GM12892 (cell line): Measurements from ENCODE around the gene OR8G5.

ENCODE experiments used
- POLR2A ChIP-seq: IDR thresholded peaks from 2 replicates; pipeline ENCODE4 v1.6.1; 2011; ENCODE audit warnings: low read depth, low read length, control low read depth
- POLR2AphosphoS5 ChIP-seq: IDR thresholded peaks from 2 replicates; pipeline ENCODE4 v1.6.1; 2011; ENCODE audit warnings: low read depth, low read length, control low read depth
- TAF1 ChIP-seq: IDR thresholded peaks from 2 replicates; pipeline ENCODE4 v1.6.1; 2011; ENCODE audit warnings: low read depth, mild to moderate bottlenecking, control low read depth, low read length, borderline replicate concordance

DNA sequence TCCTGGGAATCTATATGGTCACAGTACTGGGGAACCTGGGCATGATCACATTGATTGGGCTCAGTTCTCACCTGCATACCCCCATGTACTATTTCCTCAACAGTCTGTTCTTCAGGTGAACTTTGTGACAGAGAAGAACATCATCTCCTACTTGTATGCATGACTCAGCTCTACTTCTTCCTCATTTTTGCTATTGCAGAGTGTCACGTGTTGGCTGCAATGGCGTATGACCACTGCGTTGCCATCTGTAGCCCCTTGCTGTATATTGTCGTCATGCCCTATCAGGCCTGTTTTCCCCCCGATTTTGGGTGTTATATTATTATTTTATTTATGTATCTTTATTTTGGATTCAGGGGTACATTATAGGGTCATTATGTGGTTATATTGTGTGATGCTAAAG, 17.7 kb upstream of the OR8G5 start:
- no peak for TF ChIP-seq POLR2A
- TF ChIP-seq TAF1: no peak
- TF ChIP-seq POLR2AphosphoS5: no peak
